Measurements from ENCODE around the gene HIVEP3. TPM values are rescaled to one million over a fixed set of nuclear protein-coding genes. Genes with fewer than 3 reads are reported as not detected.

The HIVEP3 gene
- total RNA-seq, 1 donor from 2014 or later, result 73.9 TPM

DNA sequence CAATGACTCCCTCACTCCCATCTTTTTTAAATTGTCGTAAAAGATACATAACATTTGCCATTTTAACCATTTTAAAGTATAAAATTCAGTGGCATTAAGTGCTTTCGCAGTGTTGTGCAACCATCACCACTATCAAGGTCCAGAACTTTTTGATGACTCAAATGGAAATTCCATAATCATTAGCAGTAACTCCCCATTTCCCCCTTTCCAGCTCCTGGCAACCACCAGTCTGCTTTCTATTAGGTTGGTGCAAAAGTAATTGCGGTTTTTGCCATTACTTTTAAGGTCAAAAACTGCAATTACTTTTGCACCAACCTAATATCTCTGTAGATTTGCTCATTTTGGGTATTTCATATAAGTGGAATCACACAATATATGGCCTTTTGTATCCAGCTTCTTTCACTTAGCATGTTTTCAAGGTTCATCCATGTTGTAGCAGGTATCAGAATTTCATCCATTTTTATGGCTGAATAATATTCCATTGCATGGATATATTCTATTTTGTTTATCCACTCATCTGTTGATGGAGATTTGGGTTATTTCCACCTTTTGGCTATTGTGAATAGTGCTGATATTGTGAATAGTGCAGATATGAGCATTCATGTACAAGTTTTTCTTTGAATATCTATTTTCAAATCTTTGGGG, 159.7 kb downstream of the HIVEP3 start:
- intact Hi-C loops (cut with micrococcal nuclease), result no loop called here

GRCh38 chr1:41758500-41758899, 160.2 kb downstream of the HIVEP3 start:
- H3K4me3 Mint-ChIP-seq, result no peak overlapping the region
- intact Hi-C loops (cut with micrococcal nuclease), result no loop called here
- H3K9me3 Mint-ChIP-seq, result peaks cover 9% of the 10 kb centered on the region
- H3K36me3 Mint-ChIP-seq (ENCODE audit: low read depth), result no peaks in the 10 kb centered on the region
- H3K4me1 Mint-ChIP-seq, result peaks cover 29% of the 10 kb centered on the region
- DNase-seq, result no peak
- no peak overlapping the region for H3K27ac Mint-ChIP-seq
- no peaks in the 10 kb centered on the region for H3K27me3 Mint-ChIP-seq

More for the DNA sequence above, 159.7 kb downstream of the HIVEP3 start:
- Mint-ChIP-seq H3K36me3 (ENCODE audit: low read depth) (no peaks in the 10 kb centered on the region), H3K4me1 (peaks cover 24% of the 10 kb centered on the region), H3K27me3 (no peaks in the 10 kb centered on the region), H3K4me3 (no peak overlapping the region), H3K9me3 (peaks cover 9% of the 10 kb centered on the region), H3K27ac (no peak overlapping the region)
- no peak for DNase-seq

- Mint-ChIP-seq H3K4me3 (peak overlapping the region; percentile 34), H3K27me3 (peaks cover 1% of the 10 kb centered on the region), H3K27ac (peak overlapping the region; percentile 60), H3K4me1 (peaks cover 62% of the 10 kb centered on the region), H3K36me3 (ENCODE audit: low read depth) (peaks cover 2% of the 10 kb centered on the region), H3K9me3 (peaks cover 5% of the 10 kb centered on the region)
- intact Hi-C loops (cut with micrococcal nuclease), result loop anchor here (2.0 to 5.0 kb wide), 2 partner anchors 28 to 138 kb away; no protein-coding TSS in a partner anchor
- DNase-seq, result peak; percentile 72
Observed at GRCh38 chr1:41754540-41754939, 164.2 kb downstream of the HIVEP3 start.

DNA sequence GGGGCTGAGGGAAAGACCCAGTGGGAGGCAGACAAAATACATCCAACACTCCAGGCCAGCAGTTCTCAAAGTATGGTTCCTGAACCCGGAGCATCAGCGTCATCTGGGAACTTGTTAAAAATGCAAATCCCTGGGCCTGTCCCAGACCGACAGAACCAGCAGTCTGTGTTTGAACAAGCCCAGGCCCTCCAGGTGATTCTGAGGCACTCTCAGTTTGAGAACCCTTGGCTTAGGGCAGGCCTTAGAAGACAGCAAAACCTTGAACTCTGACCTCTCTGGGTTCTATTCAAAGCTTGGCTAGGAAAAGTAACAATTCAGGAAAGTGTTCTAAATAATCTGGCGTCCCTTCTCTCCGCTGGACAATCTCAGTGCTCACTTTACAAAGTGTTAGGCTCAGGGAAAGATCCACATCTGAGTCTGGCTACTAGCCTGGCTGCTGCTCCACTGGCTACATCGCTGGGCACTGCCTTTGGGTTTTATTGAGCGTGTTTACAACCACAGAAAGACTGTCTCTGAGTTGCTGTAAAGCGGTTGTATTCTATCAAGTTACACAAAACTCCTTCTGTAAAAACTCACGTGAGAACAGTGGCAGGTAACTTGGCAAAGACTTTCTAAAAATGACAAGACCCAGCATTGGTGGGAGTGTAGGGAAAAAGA, 166.1 kb downstream of the HIVEP3 start:
- Mint-ChIP-seq H3K4me3 (peak overlapping the region; percentile 44), H3K27ac (peak overlapping the region; percentile 88), H3K4me1 (peaks cover 71% of the 10 kb centered on the region), H3K9me3 (peaks cover 5% of the 10 kb centered on the region), H3K36me3 (ENCODE audit: low read depth) (peaks cover 2% of the 10 kb centered on the region), H3K27me3 (peaks cover 1% of the 10 kb centered on the region)
- no peak for DNase-seq
- intact Hi-C loops (cut with micrococcal nuclease), result loop anchor here (5.0 kb wide), 1 partner anchor 140 kb away; no protein-coding TSS in a partner anchor

- peak overlapping the region; percentile 88 for H3K27ac Mint-ChIP-seq
- H3K27me3 Mint-ChIP-seq, result peaks cover 1% of the 10 kb centered on the region
- H3K4me1 Mint-ChIP-seq, result peaks cover 73% of the 10 kb centered on the region
- H3K9me3 Mint-ChIP-seq, result peaks cover 5% of the 10 kb centered on the region
- intact Hi-C loops (cut with micrococcal nuclease), result loop anchor here (1.0 to 5.0 kb wide), 5 partner anchors 13 to 140 kb away; no protein-coding TSS in a partner anchor
- peak overlapping the region; percentile 75 for H3K4me3 Mint-ChIP-seq
- DNase-seq, result peak; percentile 64
- peaks cover 2% of the 10 kb centered on the region for H3K36me3 Mint-ChIP-seq (ENCODE audit: low read depth)
Observed at GRCh38 chr1:41751804-41752513, 166.8 kb downstream of the HIVEP3 start.

GRCh38 chr1:41749991-41750745, 168.6 kb downstream of the HIVEP3 start:
- Mint-ChIP-seq H3K27me3 (peaks cover 1% of the 10 kb centered on the region), H3K4me1 (peaks cover 80% of the 10 kb centered on the region), H3K27ac (peak overlapping the region; percentile 45), H3K9me3 (no peaks in the 10 kb centered on the region), H3K4me3 (no peak overlapping the region), H3K36me3 (ENCODE audit: low read depth) (peaks cover 2% of the 10 kb centered on the region)
- DNase-seq, result no peak
- intact Hi-C loops (cut with micrococcal nuclease), result loop anchor here (2.0 to 5.0 kb wide), 4 partner anchors 43 to 142 kb away; no protein-coding TSS in a partner anchor

- no peak overlapping the region for H3K4me3 Mint-ChIP-seq
- no peaks in the 10 kb centered on the region for H3K27me3 Mint-ChIP-seq
- intact Hi-C loops (cut with micrococcal nuclease), result no loop called here
Observed at GRCh38 chr1:41745022-41745421, 173.7 kb downstream of the HIVEP3 start.

DNA sequence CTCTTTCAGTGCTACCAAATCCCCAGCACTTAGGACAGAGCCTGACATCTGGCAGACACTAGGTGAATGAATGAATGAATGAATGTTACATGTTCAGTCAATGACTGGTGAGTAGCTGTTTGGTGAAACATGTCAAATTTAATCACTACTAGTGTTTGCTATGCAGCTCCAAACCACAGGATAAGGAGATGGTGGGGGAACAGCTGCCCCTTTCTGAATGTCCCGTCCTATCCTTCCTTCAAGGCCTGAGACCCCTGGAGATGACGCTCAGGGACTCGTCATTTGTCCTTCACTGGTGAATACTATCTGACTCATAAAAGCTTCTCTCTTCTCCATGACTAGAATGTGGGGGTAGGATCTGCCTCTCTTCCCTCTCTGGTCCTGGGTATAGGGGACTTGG, 175.4 kb downstream of the HIVEP3 start:
- Mint-ChIP-seq H3K9me3 (no peaks in the 10 kb centered on the region), H3K27me3 (no peaks in the 10 kb centered on the region), H3K4me1 (peaks cover 86% of the 10 kb centered on the region), H3K27ac (peak overlapping the region; percentile 94), H3K36me3 (ENCODE audit: low read depth) (no peaks in the 10 kb centered on the region), H3K4me3 (peak overlapping the region; percentile 32)
- no peak for DNase-seq
- intact Hi-C loops (cut with micrococcal nuclease), result loop anchor here (5.0 kb wide), 1 partner anchor 174 kb away; the partner anchor contains the start of gene HIVEP3

More at GRCh38 chr1:41745022-41745421, 173.7 kb downstream of the HIVEP3 start:
- Mint-ChIP-seq H3K9me3 (no peaks in the 10 kb centered on the region), H3K27ac (peak overlapping the region; percentile 62), H3K36me3 (ENCODE audit: low read depth) (no peaks in the 10 kb centered on the region), H3K4me1 (peaks cover 83% of the 10 kb centered on the region)
- no peak for DNase-seq

- no peak for DNase-seq
- Mint-ChIP-seq H3K4me3 (peak overlapping the region; percentile 20), H3K4me1 (peaks cover 91% of the 10 kb centered on the region), H3K27me3 (no peaks in the 10 kb centered on the region), H3K9me3 (no peaks in the 10 kb centered on the region), H3K36me3 (ENCODE audit: low read depth) (no peaks in the 10 kb centered on the region), H3K27ac (peak overlapping the region; percentile 94)
- intact Hi-C loops (cut with micrococcal nuclease), result loop anchor here (5.0 kb wide), 1 partner anchor 175 kb away; the partner anchor contains the start of gene HIVEP3
Observed at GRCh38 chr1:41742219-41742618, 176.5 kb downstream of the HIVEP3 start.

DNA sequence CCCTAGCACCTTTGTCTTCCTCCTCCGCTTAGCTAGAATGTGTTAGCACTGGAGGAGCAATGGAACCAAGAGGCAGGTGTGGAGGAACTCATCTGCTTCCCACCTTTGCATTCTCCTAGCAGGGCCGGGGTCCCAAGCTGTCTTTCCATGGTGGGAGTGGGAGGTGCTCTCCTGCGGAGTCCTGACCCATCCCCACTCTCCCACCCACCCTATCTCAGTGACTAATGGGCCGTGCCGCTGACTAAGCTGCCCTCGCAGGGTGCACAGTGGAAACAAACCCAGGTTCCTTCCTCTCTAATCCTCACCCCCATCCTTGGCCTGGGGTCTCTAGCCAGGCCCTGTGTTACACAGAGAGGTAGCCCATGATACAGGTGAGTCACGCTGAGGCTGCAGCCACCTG, 177.5 kb downstream of the HIVEP3 start:
- intact Hi-C loops (cut with micrococcal nuclease), result loop anchor here (5.0 kb wide), 1 partner anchor 176 kb away; the partner anchor contains the start of gene HIVEP3
- no peaks in the 10 kb centered on the region for H3K9me3 Mint-ChIP-seq
- no peaks in the 10 kb centered on the region for H3K27me3 Mint-ChIP-seq
- H3K27ac Mint-ChIP-seq, result peak overlapping the region; percentile 94
- no peak for DNase-seq
- peaks cover 91% of the 10 kb centered on the region for H3K4me1 Mint-ChIP-seq
- peak overlapping the region; percentile 19 for H3K4me3 Mint-ChIP-seq
- H3K36me3 Mint-ChIP-seq (ENCODE audit: low read depth), result no peaks in the 10 kb centered on the region

- intact Hi-C loops (cut with micrococcal nuclease), result loop anchor here (5.0 kb wide), 1 partner anchor 177 kb away; the partner anchor contains the start of gene HIVEP3
- Mint-ChIP-seq H3K4me1 (peaks cover 88% of the 10 kb centered on the region), H3K27me3 (no peaks in the 10 kb centered on the region), H3K36me3 (ENCODE audit: low read depth) (no peaks in the 10 kb centered on the region), H3K4me3 (peak overlapping the region; percentile 19), H3K9me3 (no peaks in the 10 kb centered on the region), H3K27ac (peak overlapping the region; percentile 94)
- peak; percentile 74 for DNase-seq
Observed at GRCh38 chr1:41740630-41741239, 178.0 kb downstream of the HIVEP3 start.

- no peaks in the 10 kb centered on the region for H3K27me3 Mint-ChIP-seq
- no peaks in the 10 kb centered on the region for H3K36me3 Mint-ChIP-seq (ENCODE audit: low read depth)
- H3K4me1 Mint-ChIP-seq, result peaks cover 88% of the 10 kb centered on the region
- peak overlapping the region; percentile 94 for H3K27ac Mint-ChIP-seq
- DNase-seq, result no peak
- intact Hi-C loops (cut with micrococcal nuclease), result loop anchor here (5.0 kb wide), 1 partner anchor 177 kb away; the partner anchor contains the start of gene HIVEP3
- peak overlapping the region; percentile 61 for H3K4me3 Mint-ChIP-seq
- no peaks in the 10 kb centered on the region for H3K9me3 Mint-ChIP-seq
Observed at GRCh38 chr1:41740058-41740457, 178.7 kb downstream of the HIVEP3 start.
